NOMO-1 treated with DMSO at 0.1 percent for 48 hours (cell line): ENCODE results near the gene SSNA1.

Experiments used
- DNase-seq: peaks from one replicate; lab custom pipeline; 2025; ENCODE audit not compliant: unreplicated experiment; lab: John Stamatoyannopoulos, UW

The SSNA1 gene

GRCh38 chr9:137219757-137220316, 31.4 kb downstream of the SSNA1 start:
- no peak for DNase-seq

GRCh38 chr9:137220317-137221094, 32.0 kb downstream of the SSNA1 start:
- no peak for DNase-seq

DNA sequence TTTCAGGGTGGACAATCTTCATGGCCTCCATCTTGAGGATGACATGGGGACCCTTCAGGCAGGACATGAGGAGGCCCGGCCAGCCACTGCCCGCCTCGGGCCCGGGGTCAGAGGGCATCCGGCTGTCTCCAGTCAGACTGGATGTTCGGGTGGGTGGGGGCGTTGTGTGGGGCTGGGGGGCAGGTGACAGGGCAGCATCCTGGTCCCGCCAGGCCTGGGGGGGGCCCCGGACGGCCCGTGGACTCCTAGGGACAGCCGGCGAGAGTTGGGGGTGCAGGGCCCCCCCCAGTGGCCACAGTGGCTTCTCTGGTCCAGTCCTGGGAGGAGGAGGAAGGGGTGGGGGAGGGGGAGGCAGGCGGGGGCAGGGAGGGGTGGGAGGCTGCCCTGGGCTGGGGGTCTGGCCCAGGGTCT, 32.6 kb downstream of the SSNA1 start:
- no peak for DNase-seq

- no peak for DNase-seq
These were observed 33.1 kb downstream of the SSNA1 start for GRCh38 chr9:137221506-137222111.

GRCh38 chr9:137222190-137223077, 34.0 kb downstream of the SSNA1 start, which contains the start of gene RNF208:
RNF208 (minus strand) TSS chr9:137222240; CDS start chr9:137221212, 1,028 bp downstream.
- DNase-seq: no peak

DNA sequence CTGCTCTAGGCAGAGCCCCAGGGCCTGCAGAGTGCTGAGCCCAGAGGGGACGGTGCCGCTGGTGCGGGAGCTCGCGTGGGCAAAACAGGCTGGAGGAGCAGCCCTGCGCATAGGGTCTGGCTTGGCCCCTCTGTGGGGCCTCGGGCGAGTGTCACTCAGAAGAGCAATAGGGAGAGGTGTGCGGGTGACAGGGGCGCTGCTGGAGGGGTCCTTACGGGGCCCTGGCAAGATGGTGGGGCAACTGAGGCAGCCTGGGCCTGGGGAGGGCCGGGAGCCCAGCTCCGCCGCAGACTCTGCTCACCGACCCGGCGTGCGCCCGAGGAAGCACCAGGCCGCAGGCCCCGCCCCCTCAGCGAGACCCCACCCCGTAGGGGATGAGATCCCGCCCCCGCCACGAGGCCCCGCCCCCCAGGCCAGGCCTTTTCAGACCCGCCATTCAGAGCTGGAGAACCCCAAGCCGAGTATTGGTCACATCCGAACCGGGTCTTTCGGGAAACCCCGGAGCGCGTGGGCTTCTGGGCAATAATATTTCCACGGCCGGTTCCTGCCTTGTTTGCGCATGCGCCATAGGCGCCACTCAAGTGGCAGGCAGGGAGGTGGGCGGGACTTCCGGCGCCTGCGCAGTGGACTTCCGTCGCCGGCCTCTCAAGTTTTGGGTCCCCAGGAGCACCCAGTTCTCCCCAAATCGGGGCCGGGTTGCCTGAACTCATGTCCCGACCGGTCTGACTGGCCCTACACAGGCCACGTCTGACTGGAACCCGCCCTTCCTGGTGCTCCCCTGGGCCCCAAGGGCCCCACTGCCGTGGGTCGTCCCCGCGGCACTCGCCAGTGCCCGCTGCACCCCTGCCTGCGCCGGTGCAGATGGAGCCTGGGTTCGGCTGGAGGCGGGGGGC, 34.8 kb downstream of the SSNA1 start:
- DNase-seq: peak; percentile 99

GRCh38 chr9:137224830-137225694, 36.6 kb downstream of the SSNA1 start, which contains the start of gene CYSRT1:
CYSRT1 (plus strand) TSS chr9:137225174; CDS start chr9:137225622, 448 bp downstream.
- peak; percentile 18 for DNase-seq

DNA sequence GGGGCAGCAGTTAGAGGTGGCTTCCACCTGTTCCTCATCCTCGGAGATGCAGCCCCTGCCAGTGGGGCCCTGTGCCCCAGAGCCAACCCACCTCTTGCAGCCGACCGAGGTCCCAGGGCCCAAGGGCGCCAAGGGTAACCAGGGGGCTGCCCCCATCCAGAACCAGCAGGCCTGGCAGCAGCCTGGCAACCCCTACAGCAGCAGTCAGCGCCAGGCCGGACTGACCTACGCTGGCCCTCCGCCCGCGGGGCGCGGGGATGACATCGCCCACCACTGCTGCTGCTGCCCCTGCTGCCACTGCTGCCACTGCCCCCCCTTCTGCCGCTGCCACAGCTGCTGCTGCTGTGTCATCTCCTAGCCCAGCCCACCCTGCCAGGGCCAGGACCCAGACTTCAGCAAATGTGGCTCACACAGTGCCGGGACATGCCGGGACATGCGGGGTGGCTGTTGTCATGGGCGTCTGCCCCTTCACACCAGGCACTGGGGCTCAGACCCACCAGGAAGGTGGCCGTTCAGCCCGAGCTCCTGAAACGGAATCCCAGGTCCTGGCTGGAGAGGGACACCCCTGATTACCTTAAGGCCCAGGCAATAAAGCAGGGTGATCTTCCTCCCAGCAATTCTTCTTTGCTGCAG, 37.3 kb downstream of the SSNA1 start:
- DNase-seq: no peak

DNA sequence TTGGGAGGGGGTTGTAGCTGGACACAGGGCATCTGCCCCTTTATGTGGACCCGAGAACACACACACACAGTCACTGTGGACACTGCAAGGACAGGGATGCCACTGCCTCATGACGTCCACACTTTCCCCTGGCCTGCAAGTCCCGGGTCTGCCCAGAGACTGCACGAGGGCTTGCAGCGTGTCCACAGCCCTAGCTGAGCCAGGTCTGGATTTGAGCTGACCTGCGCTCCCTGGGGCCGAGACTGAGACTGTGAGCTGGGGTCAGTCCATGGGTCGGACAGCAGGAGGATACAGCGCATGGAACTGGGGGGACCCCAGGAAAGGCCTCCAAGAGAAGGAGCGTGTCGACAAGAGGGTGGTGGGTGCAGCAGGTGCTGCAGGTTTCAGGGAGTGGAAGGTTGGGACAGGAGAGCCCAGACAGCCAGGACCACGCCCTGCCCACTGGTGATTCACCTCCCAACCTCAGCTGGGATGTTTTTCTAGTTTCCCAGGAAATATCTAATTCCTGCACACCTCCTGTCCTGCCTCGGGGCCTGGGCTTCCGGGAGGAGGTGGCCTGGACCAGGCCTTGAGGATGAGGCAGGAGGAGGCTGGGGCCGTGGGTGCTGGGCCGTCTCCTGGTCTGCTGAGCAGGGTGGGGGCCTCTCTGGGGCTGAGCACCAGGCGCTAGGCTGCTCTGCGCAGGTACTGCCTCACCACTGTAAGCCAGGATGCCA, 38.0 kb downstream of the SSNA1 start:
- no peak for DNase-seq

DNA sequence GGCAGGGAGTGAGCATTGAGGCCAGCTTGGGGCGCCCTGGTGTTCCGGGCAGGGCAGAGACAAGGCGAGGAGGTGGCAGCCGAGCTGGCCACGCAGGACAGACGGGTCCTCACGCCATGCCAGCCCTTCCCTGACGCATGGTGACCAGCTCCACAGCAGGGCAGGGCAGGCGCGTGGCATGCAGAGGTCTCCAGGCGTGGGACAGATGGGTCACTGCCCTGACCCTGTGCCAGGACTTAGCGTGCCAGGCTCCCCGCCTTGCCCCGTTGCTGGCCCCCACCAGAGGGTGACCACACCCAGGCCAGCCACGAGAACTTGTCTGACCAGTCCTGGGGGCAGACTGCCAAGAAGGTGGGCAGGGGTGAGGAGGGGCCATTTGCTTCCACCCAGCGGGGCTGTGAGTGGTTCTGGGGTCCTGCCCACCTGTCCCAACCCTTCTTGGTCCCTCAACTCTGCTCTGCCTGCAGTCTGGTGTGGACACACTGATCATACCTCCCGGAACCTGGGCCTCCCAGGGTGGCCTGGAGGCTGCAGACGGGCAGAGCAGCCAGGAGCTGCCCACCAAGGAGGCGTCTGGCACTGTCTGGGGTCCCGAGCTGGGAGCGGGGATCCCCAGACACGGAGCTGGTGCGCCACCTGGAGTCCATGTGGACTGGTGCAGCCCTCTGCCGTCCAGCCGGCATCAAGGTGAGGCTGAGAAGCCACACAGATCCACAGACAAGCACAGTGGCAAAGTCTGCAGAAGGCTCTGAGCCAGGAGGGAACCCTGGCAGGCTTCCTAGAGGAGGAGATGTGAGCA, 38.8 kb downstream of the SSNA1 start, which contains the start of gene RNF224:
Gene RNF224 (plus strand): TSS at position 449 of the 799 bp plus-strand sequence. CDS start 834 bp downstream, outside the sequence.
- peak; percentile 83 for DNase-seq

- no peak for DNase-seq
These were observed 39.5 kb downstream of the SSNA1 start for GRCh38 chr9:137227853-137228505.

GRCh38 chr9:137228506-137228967, 40.1 kb downstream of the SSNA1 start:
- DNase-seq: no peak

- no peak for DNase-seq
These were observed 40.8 kb downstream of the SSNA1 start for GRCh38 chr9:137228968-137229896.

DNA sequence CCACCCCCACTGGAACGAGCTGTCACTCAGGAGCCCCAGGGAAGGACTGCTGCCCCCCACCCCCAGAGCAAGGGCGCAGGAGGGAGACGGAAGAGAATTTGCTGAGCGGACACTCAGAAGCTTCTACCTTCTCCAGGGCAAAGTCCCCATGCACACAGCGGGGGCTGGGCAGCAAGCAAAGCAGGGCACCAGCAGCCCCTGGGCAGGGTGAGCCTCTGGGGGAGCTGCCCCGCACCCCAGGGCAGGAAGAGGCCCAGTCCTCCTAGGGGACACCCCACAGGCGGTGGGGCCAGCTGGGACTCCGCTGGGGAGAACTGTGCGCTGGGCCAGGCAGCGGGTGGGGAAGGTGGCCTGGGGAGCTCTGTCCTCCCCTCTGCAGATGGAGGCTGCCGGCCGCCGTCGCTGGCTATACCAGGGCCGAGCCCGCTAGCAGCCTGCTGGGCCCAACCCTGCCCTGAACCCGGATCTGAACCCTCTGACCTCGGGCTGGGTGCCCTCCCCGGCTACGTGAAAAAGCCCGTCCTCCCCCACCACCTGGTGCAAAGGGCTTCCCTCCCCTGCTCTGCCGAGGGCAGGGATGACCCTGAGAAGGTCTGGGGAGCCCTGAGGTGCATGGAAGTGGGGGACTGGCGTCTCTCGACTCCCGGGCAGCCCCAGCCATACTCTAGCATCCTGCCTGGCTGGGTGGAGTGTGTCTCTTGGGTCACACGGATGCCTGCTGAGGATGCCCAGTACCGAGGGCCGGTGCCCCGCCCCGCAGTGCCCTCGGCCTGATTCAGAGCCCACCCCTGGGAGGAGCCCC, 41.6 kb downstream of the SSNA1 start:
- no peak for DNase-seq
